ENCODE results near the gene FSTL4.

DNA sequence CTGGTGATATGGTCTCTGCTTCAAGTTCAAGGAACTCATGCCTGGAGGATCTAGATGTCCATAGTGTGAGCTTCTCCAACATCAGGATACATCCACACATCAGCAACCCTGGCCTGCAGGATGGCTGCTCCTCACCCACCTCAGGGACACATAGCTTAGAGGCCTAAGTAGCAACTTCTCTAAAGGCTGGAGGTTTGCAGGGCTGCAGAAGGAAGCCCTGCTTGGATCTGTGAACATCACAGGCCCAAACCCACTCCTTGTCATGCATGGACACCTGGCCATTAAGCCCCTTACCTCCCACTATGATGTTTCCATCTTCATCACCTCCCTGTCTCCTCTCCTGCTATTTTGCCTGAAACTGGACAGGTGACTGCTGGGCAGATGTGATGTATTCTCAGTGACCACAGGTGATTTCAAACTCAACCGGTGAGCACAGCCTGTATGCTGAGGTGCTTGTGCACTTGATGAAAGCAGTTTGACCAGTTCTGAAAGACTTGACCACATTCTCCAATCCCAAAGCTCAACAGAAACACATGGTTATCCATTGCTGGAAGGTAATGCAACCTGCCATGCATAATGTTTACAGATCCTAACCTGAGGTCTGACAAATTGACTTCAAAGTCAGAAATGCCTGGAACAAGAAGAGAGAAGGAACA lies 205.2 kb downstream of the FSTL4 start:
- TF ChIP-seq, protein P1, sequence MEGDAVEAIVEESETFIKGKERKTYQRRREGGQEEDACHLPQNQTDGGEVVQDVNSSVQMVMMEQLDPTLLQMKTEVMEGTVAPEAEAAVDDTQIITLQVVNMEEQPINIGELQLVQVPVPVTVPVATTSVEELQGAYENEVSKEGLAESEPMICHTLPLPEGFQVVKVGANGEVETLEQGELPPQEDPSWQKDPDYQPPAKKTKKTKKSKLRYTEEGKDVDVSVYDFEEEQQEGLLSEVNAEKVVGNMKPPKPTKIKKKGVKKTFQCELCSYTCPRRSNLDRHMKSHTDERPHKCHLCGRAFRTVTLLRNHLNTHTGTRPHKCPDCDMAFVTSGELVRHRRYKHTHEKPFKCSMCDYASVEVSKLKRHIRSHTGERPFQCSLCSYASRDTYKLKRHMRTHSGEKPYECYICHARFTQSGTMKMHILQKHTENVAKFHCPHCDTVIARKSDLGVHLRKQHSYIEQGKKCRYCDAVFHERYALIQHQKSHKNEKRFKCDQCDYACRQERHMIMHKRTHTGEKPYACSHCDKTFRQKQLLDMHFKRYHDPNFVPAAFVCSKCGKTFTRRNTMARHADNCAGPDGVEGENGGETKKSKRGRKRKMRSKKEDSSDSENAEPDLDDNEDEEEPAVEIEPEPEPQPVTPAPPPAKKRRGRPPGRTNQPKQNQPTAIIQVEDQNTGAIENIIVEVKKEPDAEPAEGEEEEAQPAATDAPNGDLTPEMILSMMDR (IDR thresholded peaks at IDR 0.05 in 4 of 5, conservative IDR thresholded peaks at IDR 0.05 in 1 of 5), result no peak
- TF ChIP-seq POLR2A (IDR thresholded peaks at IDR 0.05), result no peak

Measured in gastrocnemius medialis (tissue), 4 donors.